ENCODE measurements around the gene SPATA3. TPM values are rescaled to one million over a fixed set of nuclear protein-coding genes. Genes with fewer than 3 reads are reported as not detected.

The SPATA3 gene
- total and polyA plus RNA-seq, 2 experiments from 2014 or later = not detected

DNA sequence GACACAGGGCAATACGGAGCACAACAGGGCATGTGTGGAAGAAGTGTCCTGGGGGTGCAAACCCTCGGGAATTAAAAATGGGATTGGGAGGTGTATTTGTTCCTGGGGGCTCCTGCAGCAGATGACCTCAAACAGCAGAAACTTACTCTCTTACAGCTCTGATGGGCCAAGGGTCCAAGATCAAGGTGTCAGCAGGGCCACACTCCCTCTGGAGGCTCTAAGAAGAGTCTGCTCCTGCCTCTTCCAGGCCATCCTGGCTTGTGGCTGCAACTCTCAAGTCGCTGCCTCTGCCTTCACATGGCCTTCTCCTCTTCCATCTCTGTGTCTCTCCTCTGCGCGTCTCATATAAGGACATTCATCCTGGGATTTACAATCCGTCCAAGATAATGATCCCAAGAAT, 12.4 kb upstream of the SPATA3 start:
- no peak overlapping the region for H3K4me2 ChIP-seq
- no peaks in the 10 kb centered on the region for H3K4me1 ChIP-seq (ENCODE audit: insufficient read depth)
- H3K79me2 ChIP-seq = no peaks in the 10 kb centered on the region
- no peak overlapping the region for H2AFZ ChIP-seq
- H3K9me2 ChIP-seq (replicated peaks; ENCODE audit: insufficient read depth) = no peaks in the 10 kb centered on the region
- TF ChIP-seq, protein P1, sequence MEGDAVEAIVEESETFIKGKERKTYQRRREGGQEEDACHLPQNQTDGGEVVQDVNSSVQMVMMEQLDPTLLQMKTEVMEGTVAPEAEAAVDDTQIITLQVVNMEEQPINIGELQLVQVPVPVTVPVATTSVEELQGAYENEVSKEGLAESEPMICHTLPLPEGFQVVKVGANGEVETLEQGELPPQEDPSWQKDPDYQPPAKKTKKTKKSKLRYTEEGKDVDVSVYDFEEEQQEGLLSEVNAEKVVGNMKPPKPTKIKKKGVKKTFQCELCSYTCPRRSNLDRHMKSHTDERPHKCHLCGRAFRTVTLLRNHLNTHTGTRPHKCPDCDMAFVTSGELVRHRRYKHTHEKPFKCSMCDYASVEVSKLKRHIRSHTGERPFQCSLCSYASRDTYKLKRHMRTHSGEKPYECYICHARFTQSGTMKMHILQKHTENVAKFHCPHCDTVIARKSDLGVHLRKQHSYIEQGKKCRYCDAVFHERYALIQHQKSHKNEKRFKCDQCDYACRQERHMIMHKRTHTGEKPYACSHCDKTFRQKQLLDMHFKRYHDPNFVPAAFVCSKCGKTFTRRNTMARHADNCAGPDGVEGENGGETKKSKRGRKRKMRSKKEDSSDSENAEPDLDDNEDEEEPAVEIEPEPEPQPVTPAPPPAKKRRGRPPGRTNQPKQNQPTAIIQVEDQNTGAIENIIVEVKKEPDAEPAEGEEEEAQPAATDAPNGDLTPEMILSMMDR (IDR thresholded peaks at IDR 0.05; ENCODE audit: poor library complexity) = no peak
- no peak for TF ChIP-seq EZH2 (IDR thresholded peaks at IDR 0.05; ENCODE audit: borderline replicate concordance)
- no peak for TF ChIP-seq EZH2phosphoT487 (IDR thresholded peaks at IDR 0.05; ENCODE audit: low read depth, severe bottlenecking, unreplicated experiment)
- no peaks in the 10 kb centered on the region for H3K9me3 ChIP-seq (ENCODE audit: low read depth)
- no peak for DNase-seq (ENCODE audit: low spot score)
- no peaks in the 10 kb centered on the region for H3K27me3 ChIP-seq
- no peak overlapping the region for H3K27ac ChIP-seq
- WGBS (ENCODE audit: low lambda C conversion rate, missing lambda C conversion rate) = 93% methylated on average over 6 of the region's 6 CpGs
- H4K20me1 ChIP-seq (ENCODE audit: insufficient read depth, poor library complexity, severe bottlenecking) = no peaks in the 10 kb centered on the region
- H3K4me3 ChIP-seq = no peak overlapping the region
- no peaks in the 10 kb centered on the region for H3K36me3 ChIP-seq (replicated peaks; ENCODE audit: insufficient read depth, low read depth)

DNA sequence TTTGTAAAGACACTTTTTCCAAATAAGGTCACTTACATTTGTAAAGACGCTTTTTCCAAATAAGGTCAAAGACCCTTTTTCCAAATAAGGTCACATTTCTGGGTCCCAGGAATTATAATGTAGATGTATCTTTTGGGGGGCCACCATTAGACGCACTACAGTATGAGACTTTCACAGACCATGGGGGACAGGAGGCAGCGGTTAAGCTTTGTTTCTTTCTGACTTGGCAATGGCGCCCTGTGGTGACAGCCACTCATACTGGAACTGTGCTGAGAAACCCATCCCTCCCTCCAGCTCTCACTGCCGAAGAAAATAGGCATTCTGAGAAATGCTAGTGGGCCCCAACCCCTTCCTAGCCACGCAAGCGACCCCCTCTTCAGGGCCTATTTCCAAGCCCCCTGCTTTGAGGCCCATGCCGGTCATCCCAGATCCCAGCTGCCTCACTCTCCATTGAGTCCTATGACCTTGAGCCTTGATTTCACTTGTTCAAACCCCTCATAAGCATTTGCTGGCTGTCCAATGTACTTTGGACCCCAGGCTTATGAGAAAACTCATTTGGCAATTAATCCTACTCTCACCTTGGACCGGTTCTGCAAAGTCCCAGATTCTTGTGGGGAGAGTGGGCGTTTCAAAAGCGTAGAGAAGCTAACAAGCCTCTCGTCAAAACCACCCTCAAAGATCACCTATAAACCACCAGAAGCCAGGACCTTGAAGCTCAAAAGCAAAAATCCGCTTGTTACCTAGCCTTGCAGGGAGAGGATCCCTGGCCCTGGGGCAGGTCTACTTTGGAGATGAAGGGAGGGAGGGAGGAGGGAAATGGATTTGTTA, 11.3 kb upstream of the SPATA3 start:
- Histone ChIP-seq H3K27ac (no peak overlapping the region), H3K9me2 (replicated peaks; ENCODE audit: insufficient read depth) (no peaks in the 10 kb centered on the region), H3K4me3 (no peak overlapping the region), H3K36me3 (replicated peaks; ENCODE audit: insufficient read depth, low read depth) (no peaks in the 10 kb centered on the region), H3K4me2 (no peak overlapping the region), H3K9me3 (ENCODE audit: low read depth) (no peaks in the 10 kb centered on the region), H4K20me1 (ENCODE audit: insufficient read depth, poor library complexity, severe bottlenecking) (no peaks in the 10 kb centered on the region), H3K79me2 (no peaks in the 10 kb centered on the region), H3K4me1 (ENCODE audit: insufficient read depth) (no peaks in the 10 kb centered on the region), H2AFZ (no peak overlapping the region), H3K27me3 (no peaks in the 10 kb centered on the region)
- TF ChIP-seq EZH2 (IDR thresholded peaks at IDR 0.05; ENCODE audit: borderline replicate concordance) (no peak), EZH2phosphoT487 (IDR thresholded peaks at IDR 0.05; ENCODE audit: low read depth, severe bottlenecking, unreplicated experiment) (no peak)
- TF ChIP-seq, protein P1 (IDR thresholded peaks at IDR 0.05; ENCODE audit: poor library complexity) = no peak
- no peak for DNase-seq (ENCODE audit: low spot score)
- 89% methylated on average over 13 of the region's 13 CpGs for WGBS (ENCODE audit: low lambda C conversion rate, missing lambda C conversion rate)

DNA sequence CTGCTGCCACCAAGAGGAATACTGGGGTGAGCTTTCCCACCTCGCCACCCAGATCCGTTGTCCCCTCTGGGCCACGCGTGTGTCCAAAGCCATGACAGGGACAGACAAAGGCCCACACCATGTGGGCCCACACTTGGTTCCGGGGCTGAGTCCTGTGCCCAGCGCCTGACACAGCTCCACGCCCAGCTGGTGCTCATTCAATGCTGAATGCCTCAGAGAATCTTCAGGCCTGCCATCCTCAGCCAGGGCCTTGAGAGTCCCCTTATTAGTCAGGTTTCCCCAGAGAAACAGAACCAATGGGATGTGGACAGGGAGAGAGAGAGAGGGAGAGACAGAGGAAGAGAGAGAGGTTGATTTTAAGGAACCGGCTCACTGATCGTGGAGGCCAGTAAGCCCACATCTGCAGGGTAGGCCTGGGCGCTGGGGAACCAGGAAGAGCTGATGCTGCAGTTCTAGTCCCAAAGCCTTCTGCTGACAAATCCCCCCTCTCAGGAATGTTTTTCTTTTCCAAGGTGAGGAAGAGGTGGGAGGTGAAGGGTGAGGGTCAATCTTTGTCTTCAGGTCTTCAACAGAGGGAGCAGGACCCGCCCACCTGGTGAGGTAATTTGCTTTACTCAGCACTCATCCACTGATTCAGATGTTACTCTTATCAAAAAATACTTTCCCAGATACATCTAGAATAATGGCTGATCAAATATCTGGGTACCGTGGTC, 10.2 kb upstream of the SPATA3 start:
- 97% methylated on average over 12 of the region's 12 CpGs for WGBS (ENCODE audit: low lambda C conversion rate, missing lambda C conversion rate)
- H3K4me3 ChIP-seq = no peak overlapping the region
- H3K4me1 ChIP-seq (ENCODE audit: insufficient read depth) = no peaks in the 10 kb centered on the region
- TF ChIP-seq, protein P1 (IDR thresholded peaks at IDR 0.05; ENCODE audit: poor library complexity) = no peak
- TF ChIP-seq EZH2phosphoT487 (IDR thresholded peaks at IDR 0.05; ENCODE audit: low read depth, severe bottlenecking, unreplicated experiment) (no peak), EZH2 (IDR thresholded peaks at IDR 0.05; ENCODE audit: borderline replicate concordance) (no peak)
- no peaks in the 10 kb centered on the region for H3K36me3 ChIP-seq (replicated peaks; ENCODE audit: insufficient read depth, low read depth)
- no peak for DNase-seq (ENCODE audit: low spot score)
- H4K20me1 ChIP-seq (ENCODE audit: insufficient read depth, poor library complexity, severe bottlenecking) = no peaks in the 10 kb centered on the region
- H3K27me3 ChIP-seq = no peaks in the 10 kb centered on the region
- no peaks in the 10 kb centered on the region for H3K9me2 ChIP-seq (replicated peaks; ENCODE audit: insufficient read depth)
- no peaks in the 10 kb centered on the region for H3K79me2 ChIP-seq
- no peak overlapping the region for H3K27ac ChIP-seq
- no peak overlapping the region for H2AFZ ChIP-seq
- no peaks in the 10 kb centered on the region for H3K9me3 ChIP-seq (ENCODE audit: low read depth)
- H3K4me2 ChIP-seq = no peak overlapping the region

Measured in hepatocyte (in vitro differentiated cells).